Neural cell (in vitro differentiated cells): ENCODE results near the gene TET2. TPM values are rescaled to one million over a fixed set of nuclear protein-coding genes. Genes with fewer than 3 reads are reported as not detected.

Experiments
- H2AFZ ChIP-seq: fragments of 200-600, 300-800 bp; sonication (generic), shearing (Covaris generic); 2 replicates; pipeline ENCODE4 v1.6.0; 2014; ENCODE audit warnings: low read depth, mild to moderate bottlenecking, antibody characterized with exemption, low read length, moderate library complexity
- H3F3A ChIP-seq: fragments of 200-600 bp; shearing (Covaris generic); 2 replicates; pipeline ENCODE4 v1.6.1; 2016; ENCODE audit warnings: mild to moderate bottlenecking, moderate library complexity, mixed read lengths, antibody characterized with exemption, low read length; ENCODE audit not compliant: insufficient read depth, poor library complexity, severe bottlenecking
- H3K27ac ChIP-seq: fragments of 200-600, 300-800 bp; sonication (generic), shearing (Covaris generic); 2 replicates; pipeline ENCODE4 v1.5.1; 2014; ENCODE audit warnings: mild to moderate bottlenecking, low read length, moderate library complexity
- H3K27me3 ChIP-seq: fragments of 300-800, 200-600 bp; sonication (generic), shearing (Covaris generic); 2 replicates; pipeline ENCODE4 v1.6.0; 2014; ENCODE audit warnings: mild to moderate bottlenecking, low read depth, low read length, moderate library complexity; ENCODE audit not compliant: insufficient read depth
- H3K36me3 ChIP-seq: fragments of 300-800, 200-600 bp; sonication (generic), shearing (Covaris generic); 2 replicates; pipeline ENCODE4 v1.5.1; 2014; ENCODE audit warnings: mild to moderate bottlenecking, antibody characterized with exemption, low read length, moderate library complexity; ENCODE audit not compliant: insufficient read depth
- H3K4me2 ChIP-seq: fragments of 300-800, 200-600 bp; sonication (generic), shearing (Covaris generic); 2 replicates; pipeline ENCODE4 v1.6.0; 2014; ENCODE audit warnings: mild to moderate bottlenecking, low read length
- H3K4me3 ChIP-seq: fragments of 300-800, 200-600 bp; sonication (generic), shearing (Covaris generic); 2 replicates; pipeline ENCODE4 v1.5.1; 2014; ENCODE audit warnings: mild to moderate bottlenecking, low read length, moderate library complexity
- H3K79me2 ChIP-seq: fragments of 200-600 bp; shearing (Covaris generic); replicated peaks from 2 replicates; pipeline ENCODE4 v1.6.0; 2014; ENCODE audit warnings: mild to moderate bottlenecking, low read length, moderate library complexity; ENCODE audit not compliant: insufficient read depth
- H3K9ac ChIP-seq: fragments of 300-800, 200-600 bp; sonication (generic), shearing (Covaris generic); 2 replicates; pipeline ENCODE4 v1.6.1; 2016; ENCODE audit warnings: mild to moderate bottlenecking, low read length, mixed read lengths
- H3K9me2 ChIP-seq: fragments of 200-600 bp; shearing (Covaris generic); 2 replicates; pipeline ENCODE4 v1.6.1; 2016; ENCODE audit warnings: mild to moderate bottlenecking, low read length, mixed read lengths; ENCODE audit not compliant: insufficient read depth
- H3K9me3 ChIP-seq: fragments of 200-600, 300-800 bp; sonication (generic), shearing (Covaris generic); 2 replicates; pipeline ENCODE4 v1.6.1; 2016; ENCODE audit warnings: mild to moderate bottlenecking, mixed run types, low read length, moderate library complexity, mixed read lengths
- H4K20me1 ChIP-seq: fragments of 200-600 bp; shearing (Covaris generic); 2 replicates; pipeline ENCODE4 v1.6.1; 2016; ENCODE audit warnings: mild to moderate bottlenecking, mixed run types; ENCODE audit not compliant: insufficient read depth
- EP300 ChIP-seq: fragments of 450-650 bp; conservative IDR thresholded peaks from 2 replicates; pipeline ENCODE4 v1.6.1; 2014; ENCODE audit warnings: antibody characterized with exemption, mild to moderate bottlenecking, moderate library complexity; ENCODE audit not compliant: poor library complexity, severe bottlenecking
- EZH2 ChIP-seq: fragments of 200-600, 300-800 bp; shearing (Covaris generic), sonication (generic); IDR thresholded peaks from 2 replicates; pipeline ENCODE4 v1.6.1; 2014; ENCODE audit warnings: antibody characterized with exemption, low read length, borderline replicate concordance, mild to moderate bottlenecking; ENCODE audit not compliant: insufficient read depth, poor library complexity, severe bottlenecking
- MXI1 ChIP-seq: fragments of 450-650 bp; conservative IDR thresholded peaks from 2 replicates; pipeline ENCODE4 v1.6.1; 2014; ENCODE audit warnings: antibody characterized with exemption, mild to moderate bottlenecking; ENCODE audit not compliant: poor library complexity, severe bottlenecking
- POLR2AphosphoS5 ChIP-seq: IDR thresholded peaks from 2 replicates; pipeline ENCODE4 v1.6.1; 2012
- RAD21 ChIP-seq: fragments of 450-650 bp; conservative IDR thresholded peaks from 2 replicates; pipeline ENCODE4 v1.6.1; 2014; ENCODE audit warnings: antibody characterized with exemption, mild to moderate bottlenecking, moderate library complexity
- SMC3 ChIP-seq: fragments of 450-650 bp; conservative IDR thresholded peaks from 2 replicates; pipeline ENCODE4 v1.6.1; 2014; ENCODE audit warnings: antibody characterized with exemption, mild to moderate bottlenecking, moderate library complexity; ENCODE audit not compliant: poor library complexity
- TAF1 ChIP-seq: IDR thresholded peaks from 2 replicates; pipeline ENCODE4 v1.6.1; 2012; ENCODE audit warnings: low read depth
- polyA plus RNA-seq: library from polyadenylated mRNA; depleted of rRNA; stranded (reverse); fragments of >200 nt; gene quantifications from 2 replicates; pipeline ENCODE4 v1.2.3, GENCODE V29; 2014
- TF ChIP-seq, protein P1 (sequence below): IDR thresholded peaks from 2 replicates; pipeline ENCODE4 v1.6.1; 2012; ENCODE audit warnings: borderline replicate concordance
- TF ChIP-seq, protein P2 (sequence below): fragments of 450-650 bp; IDR thresholded peaks from 2 replicates; pipeline ENCODE4 v1.5.1; 2014; ENCODE audit warnings: antibody characterized with exemption, mild to moderate bottlenecking, moderate library complexity; ENCODE audit not compliant: poor library complexity, severe bottlenecking

The TET2 gene
- polyA plus RNA-seq, 1 donor from 2014 or later, result 27.1 TPM

DNA sequence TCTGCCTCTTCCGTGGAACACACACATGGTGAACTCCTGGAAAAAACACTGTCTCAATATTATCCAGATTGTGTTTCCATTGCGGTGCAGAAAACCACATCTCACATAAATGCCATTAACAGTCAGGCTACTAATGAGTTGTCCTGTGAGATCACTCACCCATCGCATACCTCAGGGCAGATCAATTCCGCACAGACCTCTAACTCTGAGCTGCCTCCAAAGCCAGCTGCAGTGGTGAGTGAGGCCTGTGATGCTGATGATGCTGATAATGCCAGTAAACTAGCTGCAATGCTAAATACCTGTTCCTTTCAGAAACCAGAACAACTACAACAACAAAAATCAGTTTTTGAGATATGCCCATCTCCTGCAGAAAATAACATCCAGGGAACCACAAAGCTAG is 87.9 kb downstream of the TET2 start:
- Histone ChIP-seq H3K4me2 (no peak overlapping the region), H3K27me3 (no peaks in the 10 kb centered on the region), H3K4me3 (no peak overlapping the region), H3K9ac (no peak overlapping the region), H3K79me2 (peaks cover 28% of the 10 kb centered on the region), H4K20me1 (no peaks in the 10 kb centered on the region), H3F3A (no peaks in the 10 kb centered on the region), H3K9me2 (no peaks in the 10 kb centered on the region), H3K36me3 (peaks cover 26% of the 10 kb centered on the region), H2AFZ (no peak overlapping the region), H3K27ac (no peak overlapping the region), H3K9me3 (no peaks in the 10 kb centered on the region)
- TF ChIP-seq, protein P1, sequence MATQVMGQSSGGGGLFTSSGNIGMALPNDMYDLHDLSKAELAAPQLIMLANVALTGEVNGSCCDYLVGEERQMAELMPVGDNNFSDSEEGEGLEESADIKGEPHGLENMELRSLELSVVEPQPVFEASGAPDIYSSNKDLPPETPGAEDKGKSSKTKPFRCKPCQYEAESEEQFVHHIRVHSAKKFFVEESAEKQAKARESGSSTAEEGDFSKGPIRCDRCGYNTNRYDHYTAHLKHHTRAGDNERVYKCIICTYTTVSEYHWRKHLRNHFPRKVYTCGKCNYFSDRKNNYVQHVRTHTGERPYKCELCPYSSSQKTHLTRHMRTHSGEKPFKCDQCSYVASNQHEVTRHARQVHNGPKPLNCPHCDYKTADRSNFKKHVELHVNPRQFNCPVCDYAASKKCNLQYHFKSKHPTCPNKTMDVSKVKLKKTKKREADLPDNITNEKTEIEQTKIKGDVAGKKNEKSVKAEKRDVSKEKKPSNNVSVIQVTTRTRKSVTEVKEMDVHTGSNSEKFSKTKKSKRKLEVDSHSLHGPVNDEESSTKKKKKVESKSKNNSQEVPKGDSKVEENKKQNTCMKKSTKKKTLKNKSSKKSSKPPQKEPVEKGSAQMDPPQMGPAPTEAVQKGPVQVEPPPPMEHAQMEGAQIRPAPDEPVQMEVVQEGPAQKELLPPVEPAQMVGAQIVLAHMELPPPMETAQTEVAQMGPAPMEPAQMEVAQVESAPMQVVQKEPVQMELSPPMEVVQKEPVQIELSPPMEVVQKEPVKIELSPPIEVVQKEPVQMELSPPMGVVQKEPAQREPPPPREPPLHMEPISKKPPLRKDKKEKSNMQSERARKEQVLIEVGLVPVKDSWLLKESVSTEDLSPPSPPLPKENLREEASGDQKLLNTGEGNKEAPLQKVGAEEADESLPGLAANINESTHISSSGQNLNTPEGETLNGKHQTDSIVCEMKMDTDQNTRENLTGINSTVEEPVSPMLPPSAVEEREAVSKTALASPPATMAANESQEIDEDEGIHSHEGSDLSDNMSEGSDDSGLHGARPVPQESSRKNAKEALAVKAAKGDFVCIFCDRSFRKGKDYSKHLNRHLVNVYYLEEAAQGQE, result no peak
- no peak for TF ChIP-seq SMC3
- TF ChIP-seq POLR2AphosphoS5, result no peak
- TF ChIP-seq MXI1, result no peak
- TF ChIP-seq RAD21, result no peak
- no peak for TF ChIP-seq EP300
- TF ChIP-seq, protein P2, sequence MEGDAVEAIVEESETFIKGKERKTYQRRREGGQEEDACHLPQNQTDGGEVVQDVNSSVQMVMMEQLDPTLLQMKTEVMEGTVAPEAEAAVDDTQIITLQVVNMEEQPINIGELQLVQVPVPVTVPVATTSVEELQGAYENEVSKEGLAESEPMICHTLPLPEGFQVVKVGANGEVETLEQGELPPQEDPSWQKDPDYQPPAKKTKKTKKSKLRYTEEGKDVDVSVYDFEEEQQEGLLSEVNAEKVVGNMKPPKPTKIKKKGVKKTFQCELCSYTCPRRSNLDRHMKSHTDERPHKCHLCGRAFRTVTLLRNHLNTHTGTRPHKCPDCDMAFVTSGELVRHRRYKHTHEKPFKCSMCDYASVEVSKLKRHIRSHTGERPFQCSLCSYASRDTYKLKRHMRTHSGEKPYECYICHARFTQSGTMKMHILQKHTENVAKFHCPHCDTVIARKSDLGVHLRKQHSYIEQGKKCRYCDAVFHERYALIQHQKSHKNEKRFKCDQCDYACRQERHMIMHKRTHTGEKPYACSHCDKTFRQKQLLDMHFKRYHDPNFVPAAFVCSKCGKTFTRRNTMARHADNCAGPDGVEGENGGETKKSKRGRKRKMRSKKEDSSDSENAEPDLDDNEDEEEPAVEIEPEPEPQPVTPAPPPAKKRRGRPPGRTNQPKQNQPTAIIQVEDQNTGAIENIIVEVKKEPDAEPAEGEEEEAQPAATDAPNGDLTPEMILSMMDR, result no peak
- TF ChIP-seq EZH2, result no peak
- no peak for TF ChIP-seq TAF1

DNA sequence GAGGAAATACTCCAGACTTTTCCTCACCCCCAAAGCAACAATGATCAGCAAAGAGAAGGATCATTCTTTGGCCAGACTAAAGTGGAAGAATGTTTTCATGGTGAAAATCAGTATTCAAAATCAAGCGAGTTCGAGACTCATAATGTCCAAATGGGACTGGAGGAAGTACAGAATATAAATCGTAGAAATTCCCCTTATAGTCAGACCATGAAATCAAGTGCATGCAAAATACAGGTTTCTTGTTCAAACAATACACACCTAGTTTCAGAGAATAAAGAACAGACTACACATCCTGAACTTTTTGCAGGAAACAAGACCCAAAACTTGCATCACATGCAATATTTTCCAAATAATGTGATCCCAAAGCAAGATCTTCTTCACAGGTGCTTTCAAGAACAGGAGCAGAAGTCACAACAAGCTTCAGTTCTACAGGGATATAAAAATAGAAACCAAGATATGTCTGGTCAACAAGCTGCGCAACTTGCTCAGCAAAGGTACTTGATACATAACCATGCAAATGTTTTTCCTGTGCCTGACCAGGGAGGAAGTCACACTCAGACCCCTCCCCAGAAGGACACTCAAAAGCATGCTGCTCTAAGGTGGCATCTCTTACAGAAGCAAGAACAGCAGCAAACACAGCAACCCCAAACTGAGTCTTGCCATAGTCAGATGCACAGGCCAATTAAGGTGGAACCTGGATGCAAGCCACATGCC is 89.7 kb downstream of the TET2 start:
- Histone ChIP-seq H3K4me3 (no peak overlapping the region), H3K9me2 (no peaks in the 10 kb centered on the region), H2AFZ (no peak overlapping the region), H3K36me3 (peaks cover 27% of the 10 kb centered on the region), H3K79me2 (peaks cover 16% of the 10 kb centered on the region), H4K20me1 (no peaks in the 10 kb centered on the region), H3K27ac (no peak overlapping the region), H3K9me3 (no peaks in the 10 kb centered on the region), H3K27me3 (no peaks in the 10 kb centered on the region), H3K9ac (no peak overlapping the region), H3F3A (no peaks in the 10 kb centered on the region), H3K4me2 (no peak overlapping the region)
- no peak for TF ChIP-seq RAD21
- TF ChIP-seq POLR2AphosphoS5, result peak; percentile 14
